ENCODE measurements around the gene NGB. TPM values are rescaled to one million over a fixed set of nuclear protein-coding genes. Genes with fewer than 3 reads are reported as not detected.

The NGB gene
- polyA plus RNA-seq, 3 donors = not detected

GRCh38 chr14:77306416-77306815, 35.4 kb upstream of the NGB start:
- Mint-ChIP-seq H3K4me3 (no peak overlapping the region), H3K36me3 (peaks cover 13 to 18% of the 10 kb centered on the region in 2 donors), H3K4me1 (peaks cover 26% of the 10 kb centered on the region), H3K27me3 (ENCODE audit: low read depth in 3 of 3) (peaks cover 0 to 2% (median 0%) of the 10 kb centered on the region in 3 donors), H3K9me3 (peaks cover 0 to 5% (median 0%) of the 10 kb centered on the region in 7 donors), H3K27ac (no peak overlapping the region)
- Histone ChIP-seq H3K79me2 (ENCODE audit: insufficient read depth, low read length) (no peaks in the 10 kb centered on the region), H2AFZ (ENCODE audit: insufficient read depth, low read depth, low read length, poor library complexity, severe bottlenecking) (no peak overlapping the region), H3K9ac (ENCODE audit: insufficient read depth, low read length, poor library complexity, severe bottlenecking) (no peak overlapping the region), H3K4me1 (ENCODE audit: control insufficient read depth in 1 of 2, insufficient read depth in 2 of 2, low read length in 2 of 2) (peaks cover 16 to 24% of the 10 kb centered on the region in 2 donors), H3K9me3 (replicated peaks in 1 of 2; ENCODE audit: control insufficient read depth in 1 of 2, insufficient read depth in 1 of 2, low read length in 2 of 2) (no peaks in the 10 kb centered on the region), H3K27me3 (ENCODE audit: control insufficient read depth in 2 of 2, insufficient read depth in 2 of 2, low read length in 2 of 2) (no peaks in the 10 kb centered on the region), H4K20me1 (ENCODE audit: insufficient read depth, low read length) (no peaks in the 10 kb centered on the region), H3K4me2 (replicated peaks; ENCODE audit: extremely low read depth, low read length, poor library complexity, severe bottlenecking) (no peak overlapping the region), H3K4me3 (replicated peaks in 1 of 3; ENCODE audit: low read depth in 2 of 3, low read length in 3 of 3) (no peak overlapping the region), H3K36me3 (replicated peaks in 1 of 2; ENCODE audit: control insufficient read depth in 1 of 2, insufficient read depth in 2 of 2, low read length in 2 of 2) (peaks cover 5% of the 10 kb centered on the region in 2 donors), H3K27ac (ENCODE audit: low read depth in 1 of 2, low read length in 2 of 2) (no peak overlapping the region)
- TF ChIP-seq CTCF (IDR thresholded peaks at IDR 0.05) = no peak
- DNase-seq = no peak
- intact Hi-C loops (cut with micrococcal nuclease) = no loop called here
- WGBS (ENCODE audit: insufficient coverage) = 94% methylated on average over 2 of the region's 3 CpGs

GRCh38 chr14:77305696-77306095, 34.7 kb upstream of the NGB start:
- H3K36me3 ChIP-seq (replicated peaks in 1 of 2; ENCODE audit: control insufficient read depth in 1 of 2, insufficient read depth in 2 of 2, low read length in 2 of 2) = peaks cover 5% of the 10 kb centered on the region in 2 donors
- Mint-ChIP-seq H3K9me3 (peaks cover 0 to under 1% (median 0%) of the 10 kb centered on the region in 7 donors), H3K27me3 (ENCODE audit: low read depth in 3 of 3) (peaks cover 0 to 2% (median 0%) of the 10 kb centered on the region in 3 donors), H3K27ac (no peak overlapping the region), H3K4me3 (no peak overlapping the region), H3K4me1 (peaks cover 22% of the 10 kb centered on the region), H3K36me3 (peaks cover 13 to 18% of the 10 kb centered on the region in 2 donors)
- H3K9ac ChIP-seq (ENCODE audit: insufficient read depth, low read length, poor library complexity, severe bottlenecking) = no peak overlapping the region
- no peak for DNase-seq
- intact Hi-C loops (cut with micrococcal nuclease) = no loop called here
- H3K4me3 ChIP-seq (replicated peaks in 1 of 3; ENCODE audit: low read depth in 2 of 3, low read length in 3 of 3) = no peak overlapping the region
- no peak overlapping the region for H2AFZ ChIP-seq (ENCODE audit: insufficient read depth, low read depth, low read length, poor library complexity, severe bottlenecking)
- H3K9me3 ChIP-seq (replicated peaks in 1 of 2; ENCODE audit: control insufficient read depth in 1 of 2, insufficient read depth in 1 of 2, low read length in 2 of 2) = no peaks in the 10 kb centered on the region
- H3K27me3 ChIP-seq (ENCODE audit: control insufficient read depth in 2 of 2, insufficient read depth in 2 of 2, low read length in 2 of 2) = no peaks in the 10 kb centered on the region
- H3K27ac ChIP-seq (ENCODE audit: low read depth in 1 of 2, low read length in 2 of 2) = no peak overlapping the region
- no peak for TF ChIP-seq CTCF (IDR thresholded peaks at IDR 0.05)
- no peaks in the 10 kb centered on the region for H4K20me1 ChIP-seq (ENCODE audit: insufficient read depth, low read length)
- 91% methylated on average over 4 of the region's 4 CpGs for WGBS (ENCODE audit: insufficient coverage)
- H3K4me2 ChIP-seq (replicated peaks; ENCODE audit: extremely low read depth, low read length, poor library complexity, severe bottlenecking) = no peak overlapping the region
- H3K4me1 ChIP-seq (ENCODE audit: control insufficient read depth in 1 of 2, insufficient read depth in 2 of 2, low read length in 2 of 2) = peaks cover 12 to 18% of the 10 kb centered on the region in 2 donors
- no peaks in the 10 kb centered on the region for H3K79me2 ChIP-seq (ENCODE audit: insufficient read depth, low read length)
